ENCODE results near the gene TENT5C. TPM values are rescaled to one million over a fixed set of nuclear protein-coding genes. Genes with fewer than 3 reads are reported as not detected.

Gene TENT5C
- total RNA-seq, 1 experiment from 2014 or later = not detected

DNA sequence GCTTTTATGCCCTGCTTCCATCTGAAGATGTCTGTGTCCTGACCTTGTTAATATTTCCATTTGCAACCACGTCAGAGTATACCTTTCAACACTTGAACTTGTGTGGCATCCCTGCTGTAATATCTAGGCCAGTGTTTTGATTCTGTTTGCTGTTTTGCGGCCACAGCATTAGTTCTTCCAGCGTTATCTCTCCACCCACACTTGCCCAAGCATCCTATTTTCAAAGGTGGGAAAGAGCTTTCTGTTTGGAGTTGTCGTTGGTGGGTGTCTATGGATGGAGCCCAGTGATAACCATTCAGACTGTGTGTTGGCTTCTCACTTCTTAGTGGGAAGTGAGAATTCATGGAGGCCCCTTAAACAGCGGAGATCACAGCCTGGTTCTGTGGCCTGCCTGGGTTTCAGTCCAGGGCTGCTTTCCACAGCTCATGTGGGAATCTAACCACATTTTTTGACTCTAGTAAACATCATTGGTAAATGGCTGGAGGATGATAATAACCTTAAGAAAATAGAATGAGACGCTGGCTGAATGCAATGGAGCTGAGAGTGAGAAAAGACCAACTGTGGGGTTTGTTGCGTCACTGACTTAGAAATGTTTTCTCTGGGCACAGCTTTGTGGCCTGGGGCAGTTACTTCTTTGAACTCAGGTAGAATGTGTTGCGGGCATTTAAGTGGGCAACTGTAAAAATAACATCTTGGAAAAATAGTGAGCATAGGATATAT, 7.6 kb downstream of the TENT5C start:
- Mint-ChIP-seq H3K4me1 (ENCODE audit: insufficient read depth, unreplicated experiment) (peaks cover 16% of the 10 kb centered on the region), H3K9me3 (ENCODE audit: unreplicated experiment) (no peaks in the 10 kb centered on the region), H3K27ac (ENCODE audit: low read depth, unreplicated experiment) (no peak overlapping the region), H3K4me3 (ENCODE audit: unreplicated experiment) (no peak overlapping the region), H3K36me3 (ENCODE audit: insufficient read depth, unreplicated experiment) (no peaks in the 10 kb centered on the region), H3K27me3 (ENCODE audit: insufficient read depth, unreplicated experiment) (peaks cover 8% of the 10 kb centered on the region)
- intact Hi-C loops (cut with micrococcal nuclease) = no loop called here
- DNase-seq (ENCODE audit: unreplicated experiment) = peak; percentile 57
- POLR2A ChIA-PET = interaction anchor here (0.7 to 1.3 kb wide), 4 partner anchors 42 to 1239 kb away, joined by 3 to 4 read pairs (median 4); no protein-coding TSS in a partner anchor
- CTCF ChIA-PET = interaction anchor here (0.7 to 2.8 kb wide), 5 partner anchors 33 to 199 kb away, joined by 3 to 11 read pairs (median 5); no protein-coding TSS in a partner anchor
- no TSS peak for BruUV-seq (replicated peaks)
- TF ChIP-seq, protein P1, sequence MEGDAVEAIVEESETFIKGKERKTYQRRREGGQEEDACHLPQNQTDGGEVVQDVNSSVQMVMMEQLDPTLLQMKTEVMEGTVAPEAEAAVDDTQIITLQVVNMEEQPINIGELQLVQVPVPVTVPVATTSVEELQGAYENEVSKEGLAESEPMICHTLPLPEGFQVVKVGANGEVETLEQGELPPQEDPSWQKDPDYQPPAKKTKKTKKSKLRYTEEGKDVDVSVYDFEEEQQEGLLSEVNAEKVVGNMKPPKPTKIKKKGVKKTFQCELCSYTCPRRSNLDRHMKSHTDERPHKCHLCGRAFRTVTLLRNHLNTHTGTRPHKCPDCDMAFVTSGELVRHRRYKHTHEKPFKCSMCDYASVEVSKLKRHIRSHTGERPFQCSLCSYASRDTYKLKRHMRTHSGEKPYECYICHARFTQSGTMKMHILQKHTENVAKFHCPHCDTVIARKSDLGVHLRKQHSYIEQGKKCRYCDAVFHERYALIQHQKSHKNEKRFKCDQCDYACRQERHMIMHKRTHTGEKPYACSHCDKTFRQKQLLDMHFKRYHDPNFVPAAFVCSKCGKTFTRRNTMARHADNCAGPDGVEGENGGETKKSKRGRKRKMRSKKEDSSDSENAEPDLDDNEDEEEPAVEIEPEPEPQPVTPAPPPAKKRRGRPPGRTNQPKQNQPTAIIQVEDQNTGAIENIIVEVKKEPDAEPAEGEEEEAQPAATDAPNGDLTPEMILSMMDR (IDR thresholded peaks at IDR 0.05; ENCODE audit: unreplicated experiment) = no peak

DNA sequence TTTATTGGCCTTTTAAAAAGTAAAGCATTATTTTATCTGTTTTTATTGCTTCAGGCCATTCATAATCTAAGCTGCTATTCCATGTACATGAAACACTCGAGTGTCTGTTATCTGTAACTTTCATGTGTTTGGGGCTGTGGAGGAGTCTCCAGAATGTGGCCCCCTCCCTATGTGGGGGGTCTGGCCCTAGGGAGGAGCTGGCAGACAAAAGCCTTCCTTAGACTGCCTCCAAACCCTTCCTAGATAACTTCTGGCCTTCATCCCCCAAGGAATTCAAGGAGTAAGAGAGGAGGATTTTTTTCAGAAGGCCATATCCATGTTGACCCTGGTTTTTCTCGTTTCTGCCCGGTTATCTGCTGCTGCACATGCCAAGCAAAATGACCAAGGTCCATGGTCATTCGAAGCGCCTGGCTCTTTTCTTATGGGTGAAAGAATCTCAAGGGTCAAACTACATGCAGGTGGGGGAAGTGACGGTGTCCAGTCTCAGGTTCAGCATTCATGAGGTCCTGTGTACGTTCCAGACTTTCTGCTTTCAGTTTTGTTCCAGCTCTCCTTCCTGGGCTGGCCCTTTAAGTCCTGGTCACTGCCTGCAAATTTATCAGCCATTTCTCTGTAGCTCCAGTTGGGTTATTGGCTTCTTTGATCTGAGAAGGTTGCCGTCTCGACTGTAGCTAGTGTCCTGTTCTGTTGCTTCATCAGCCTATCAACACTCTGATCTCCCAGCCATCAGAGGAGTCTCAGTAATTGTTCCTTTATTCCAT, 8.3 kb downstream of the TENT5C start:
- TF ChIP-seq, protein P1 (IDR thresholded peaks at IDR 0.05; ENCODE audit: unreplicated experiment) = no peak
- DNase-seq (ENCODE audit: unreplicated experiment) = no peak
- Mint-ChIP-seq H3K27ac (ENCODE audit: low read depth, unreplicated experiment) (no peak overlapping the region), H3K27me3 (ENCODE audit: insufficient read depth, unreplicated experiment) (peaks cover under 1% of the 10 kb centered on the region), H3K4me3 (ENCODE audit: unreplicated experiment) (no peak overlapping the region), H3K36me3 (ENCODE audit: insufficient read depth, unreplicated experiment) (no peaks in the 10 kb centered on the region), H3K9me3 (ENCODE audit: unreplicated experiment) (no peaks in the 10 kb centered on the region), H3K4me1 (ENCODE audit: insufficient read depth, unreplicated experiment) (peaks cover 16% of the 10 kb centered on the region)
- intact Hi-C loops (cut with micrococcal nuclease) = no loop called here
- no TSS peak for BruUV-seq (replicated peaks)
- POLR2A ChIA-PET = interaction anchor here (1.1 kb wide), 1 partner anchor 62 kb away, joined by 4 read pairs; no protein-coding TSS in a partner anchor
- CTCF ChIA-PET = interaction anchor here (0.6 to 2.8 kb wide), 3 partner anchors 140 to 279 kb away, joined by 3 to 11 read pairs (median 5); no protein-coding TSS in a partner anchor

DNA sequence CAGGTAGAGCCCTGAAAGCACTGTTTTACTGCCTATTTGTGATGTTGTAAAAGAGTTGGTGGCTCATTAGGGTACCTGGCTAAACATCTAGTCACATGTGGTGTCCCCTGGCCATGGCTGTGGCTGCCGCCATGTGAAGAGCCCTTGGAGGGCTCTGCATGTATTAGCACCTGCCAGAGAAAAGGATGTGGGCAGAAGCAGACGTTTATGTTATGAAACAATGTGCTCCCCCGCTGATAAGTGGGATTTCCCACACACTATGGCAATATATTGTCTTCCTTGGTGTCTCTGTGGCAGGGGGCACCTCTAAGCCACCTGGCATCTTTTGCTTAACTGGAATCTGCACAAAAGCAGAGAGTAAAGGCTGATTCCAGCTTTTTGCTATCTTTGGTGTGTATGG, 9.6 kb downstream of the TENT5C start:
- Mint-ChIP-seq H3K9me3 (ENCODE audit: unreplicated experiment) (no peaks in the 10 kb centered on the region), H3K27ac (ENCODE audit: low read depth, unreplicated experiment) (no peak overlapping the region), H3K4me1 (ENCODE audit: insufficient read depth, unreplicated experiment) (peaks cover 16% of the 10 kb centered on the region), H3K4me3 (ENCODE audit: unreplicated experiment) (no peak overlapping the region), H3K36me3 (ENCODE audit: insufficient read depth, unreplicated experiment) (no peaks in the 10 kb centered on the region), H3K27me3 (ENCODE audit: insufficient read depth, unreplicated experiment) (no peaks in the 10 kb centered on the region)
- ChIA-PET CTCF (no interaction called here), POLR2A (no interaction called here)
- intact Hi-C loops (cut with micrococcal nuclease) = no loop called here
- DNase-seq (ENCODE audit: unreplicated experiment) = no peak
- TF ChIP-seq, protein P1 (IDR thresholded peaks at IDR 0.05; ENCODE audit: unreplicated experiment) = no peak
- BruUV-seq (replicated peaks) = no TSS peak

DNA sequence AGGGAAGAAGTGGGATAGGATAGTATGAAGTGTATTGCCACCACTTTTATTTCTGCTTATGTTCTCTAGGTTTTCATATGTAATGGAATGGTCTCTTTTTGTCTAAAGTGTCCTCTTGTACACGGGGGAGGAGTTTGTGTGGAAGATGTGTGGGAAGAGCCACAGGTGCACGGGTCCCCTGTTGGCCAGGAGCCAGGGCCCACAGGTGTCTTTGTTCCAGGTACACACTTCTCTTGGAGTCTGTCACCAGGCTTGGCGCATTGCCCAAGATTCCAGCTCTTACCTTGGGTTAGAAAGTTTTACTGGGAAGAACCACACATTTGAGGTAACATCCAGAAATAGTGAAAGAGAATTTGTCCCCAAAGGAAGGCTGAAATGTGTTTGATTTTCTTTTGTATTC, 10.5 kb downstream of the TENT5C start:
- CTCF ChIA-PET = interaction anchor here (0.5 to 0.7 kb wide), 2 partner anchors 82 to 105 kb away, joined by 4 read pairs; no protein-coding TSS in a partner anchor
- peaks cover 16% of the 10 kb centered on the region for H3K4me1 Mint-ChIP-seq (ENCODE audit: insufficient read depth, unreplicated experiment)
- no TSS peak for BruUV-seq (replicated peaks)
- H3K27me3 Mint-ChIP-seq (ENCODE audit: insufficient read depth, unreplicated experiment) = no peaks in the 10 kb centered on the region
- intact Hi-C loops (cut with micrococcal nuclease) = no loop called here
- H3K27ac Mint-ChIP-seq (ENCODE audit: low read depth, unreplicated experiment) = no peak overlapping the region
- POLR2A ChIA-PET = interaction anchor here (0.7 to 1.6 kb wide), 3 partner anchors 10 to 1073 kb away, joined by 3 read pairs; no protein-coding TSS in a partner anchor
- H3K4me3 Mint-ChIP-seq (ENCODE audit: unreplicated experiment) = no peak overlapping the region
- TF ChIP-seq, protein P1 (IDR thresholded peaks at IDR 0.05; ENCODE audit: unreplicated experiment) = no peak
- DNase-seq (ENCODE audit: unreplicated experiment) = no peak
- H3K36me3 Mint-ChIP-seq (ENCODE audit: insufficient read depth, unreplicated experiment) = no peaks in the 10 kb centered on the region
- no peaks in the 10 kb centered on the region for H3K9me3 Mint-ChIP-seq (ENCODE audit: unreplicated experiment)
